RWPE1 (cell line): ENCODE measurements around the gene ELFN2.

ENCODE experiments used
- CTCF ChIA-PET: fragments of 350-600 bp; sonication (Branson Sonifier 250); formaldehyde crosslinking; extraction: SDS; loops from one replicate; lab custom pipeline; 2021; lab: Yijun Ruan, JAX
- POLR2A ChIA-PET: fragments of 400-600 bp; formaldehyde crosslinking; extraction: SDS; loops from one replicate; lab custom pipeline; 2020; ENCODE audit warnings: antibody characterized with exemption; ENCODE audit not compliant: low non-redundant PET; lab: Yijun Ruan, JAX
- DNase-seq: peaks from one replicate; pipeline ENCODE4 v3.0.0; 2012; ENCODE audit warnings: low spot score
- H3K27ac ChIP-seq: fragments of 450-650 bp; 2 replicates; pipeline ENCODE4 v1.5.1; 2017
- CTCF ChIP-seq: fragments of 450-650 bp; conservative IDR thresholded peaks from 2 replicates; pipeline ENCODE4 v1.5.1; 2017; ENCODE audit warnings: low read depth, mild to moderate bottlenecking

Gene ELFN2

GRCh38 chr22:37414288-37414687 is 13.0 kb downstream of the ELFN2 start:
- no peak overlapping the region for H3K27ac ChIP-seq
- ChIA-PET CTCF (interaction anchor here (0.5 to 0.8 kb wide), 3 partner anchors 10 to 90 kb away, joined by 3 to 4 read pairs (median 4); no protein-coding TSS in a partner anchor), POLR2A (no interaction called here)
- TF ChIP-seq CTCF, result no peak
- DNase-seq, result no peak

- DNase-seq, result no peak
- H3K27ac ChIP-seq, result peak overlapping the region; percentile 38; the same call in 1 of the 2 replicates
- TF ChIP-seq CTCF, result no peak
- POLR2A ChIA-PET, result no interaction called here
- CTCF ChIA-PET, result interaction anchor here (0.6 kb wide), 1 partner anchor 44 kb away, joined by 3 read pairs; no protein-coding TSS in a partner anchor
These were observed 13.7 kb downstream of the ELFN2 start for GRCh38 chr22:37413546-37413945.

- no peak for DNase-seq
- no peak for TF ChIP-seq CTCF
- POLR2A ChIA-PET, result no interaction called here
- H3K27ac ChIP-seq, result peak overlapping the region; percentile 38
- CTCF ChIA-PET, result no interaction called here
These were observed 14.6 kb downstream of the ELFN2 start for GRCh38 chr22:37412495-37413250.

- H3K27ac ChIP-seq, result no peak overlapping the region
- ChIA-PET CTCF (no interaction called here), POLR2A (no interaction called here)
- TF ChIP-seq CTCF, result no peak
- no peak for DNase-seq
These were observed 15.6 kb downstream of the ELFN2 start for GRCh38 chr22:37411655-37412054.

- no peak for TF ChIP-seq CTCF
- ChIA-PET POLR2A (no interaction called here), CTCF (no interaction called here)
- H3K27ac ChIP-seq, result no peak overlapping the region
- no peak for DNase-seq
These were observed 16.9 kb downstream of the ELFN2 start for GRCh38 chr22:37410174-37411055.

- DNase-seq, result no peak
- ChIA-PET POLR2A (no interaction called here), CTCF (no interaction called here)
- no peak overlapping the region for H3K27ac ChIP-seq
- no peak for TF ChIP-seq CTCF
These were observed 17.7 kb downstream of the ELFN2 start for GRCh38 chr22:37409459-37410050.
